HG03439 (cell line): ENCODE data around the gene NRG2.

Experiments
- ATAC-seq: cut with Tn5 transposase; IDR thresholded peaks from one replicate; pipeline ENCODE4 v1.9.1; 2021; ENCODE audit warnings: mild to moderate bottlenecking, moderate library complexity; ENCODE audit not compliant: unreplicated experiment

Gene NRG2

GRCh38 chr5:139885172-139885856, 157.8 kb downstream of the NRG2 start:
- no peak for ATAC-seq

- ATAC-seq, result no peak
These were observed 158.4 kb downstream of the NRG2 start for GRCh38 chr5:139884734-139885133.

GRCh38 chr5:139884144-139884543, 159.0 kb downstream of the NRG2 start:
- ATAC-seq, result no peak

GRCh38 chr5:139882961-139883539, 160.0 kb downstream of the NRG2 start:
- no peak for ATAC-seq

GRCh38 chr5:139882316-139882715, 160.8 kb downstream of the NRG2 start:
- no peak for ATAC-seq

- ATAC-seq, result no peak
These were observed 161.9 kb downstream of the NRG2 start for GRCh38 chr5:139881143-139881733.

GRCh38 chr5:139880416-139881142, 162.5 kb downstream of the NRG2 start:
- ATAC-seq, result no peak

GRCh38 chr5:139878093-139878492, 165.0 kb downstream of the NRG2 start:
- no peak for ATAC-seq

GRCh38 chr5:139877129-139877597, 165.9 kb downstream of the NRG2 start:
- no peak for ATAC-seq

- no peak for ATAC-seq
These were observed 167.1 kb downstream of the NRG2 start for GRCh38 chr5:139875957-139876356.

GRCh38 chr5:139872851-139873794, 170.0 kb downstream of the NRG2 start:
- no peak for ATAC-seq

GRCh38 chr5:139872052-139872766, 170.9 kb downstream of the NRG2 start:
- no peak for ATAC-seq

- ATAC-seq, result no peak
These were observed 171.5 kb downstream of the NRG2 start for GRCh38 chr5:139871614-139872013.

GRCh38 chr5:139870677-139871076, 172.4 kb downstream of the NRG2 start:
- ATAC-seq, result no peak

GRCh38 chr5:139869042-139869790, 173.9 kb downstream of the NRG2 start:
- no peak for ATAC-seq

- ATAC-seq, result no peak
These were observed 175.5 kb downstream of the NRG2 start for GRCh38 chr5:139867581-139867980.

- ATAC-seq, result no peak
These were observed 176.0 kb downstream of the NRG2 start for GRCh38 chr5:139867109-139867508.

GRCh38 chr5:139864716-139865483, 178.2 kb downstream of the NRG2 start:
- no peak for ATAC-seq
